Measurements from ENCODE around the gene CPSF4. TPM values are rescaled to one million over a fixed set of nuclear protein-coding genes. Genes with fewer than 3 reads are reported as not detected.
"Not testable (repeated sequence)": the region's sequence is repeated elsewhere in the genome, so short reads cannot be mapped to it uniquely, and the experiment has no call there.

Gene CPSF4
- total and polyA plus RNA-seq, 5 donors: 16.2 to 21.9 (median 17.9) TPM

GRCh38 chr7:99408379-99409191 lies 30.2 kb upstream of the CPSF4 start, which contains the start of the genes BUD31 and PDAP1:
Gene BUD31 (plus strand): TSS chr7:99408969. CDS start chr7:99411093, 2,124 bp downstream.
Gene PDAP1 (minus strand): TSS chr7:99408597. CDS start chr7:99408548, 49 bp downstream.
- intact Hi-C loops (cut with DNase I): no loop called here
- ATAC-seq (peak; percentile 95 to 96), DNase-seq (peak; percentile 96 to 98 (median 97))
- no peaks in the 10 kb centered on the region for H3K9me3 ChIP-seq (ENCODE audit: control insufficient read depth, low read length)
- no peaks in the 10 kb centered on the region for H3K27me3 ChIP-seq (ENCODE audit: control insufficient read depth, insufficient read depth)
- H3K27ac ChIP-seq (ENCODE audit: low read length): peak within 1 kb of the TSS; percentile 99
- peak within 1 kb of the TSS; percentile 97 for H3K4me3 ChIP-seq (ENCODE audit: low read length)
- peaks cover 7% of the 10 kb centered on the region for H3K4me1 ChIP-seq (ENCODE audit: control insufficient read depth, insufficient read depth, low read length)
- WGBS: under 1% methylated on average over 72 of the region's 72 CpGs

- Histone ChIP-seq H3K27me3 (ENCODE audit: control insufficient read depth, insufficient read depth) (no peaks in the 10 kb centered on the region), H3K27ac (ENCODE audit: low read length) (peak overlapping the region; percentile 99), H3K4me1 (ENCODE audit: control insufficient read depth, insufficient read depth, low read length) (peaks cover 7% of the 10 kb centered on the region), H3K4me3 (ENCODE audit: low read length) (peak overlapping the region; percentile 97), H3K9me3 (ENCODE audit: control insufficient read depth, low read length) (no peaks in the 10 kb centered on the region)
- DNase-seq (peak in 2 of 3 donors; percentile 6 to 33), ATAC-seq (no peak)
- 0% methylated on average over 18 of the region's 18 CpGs for WGBS
- intact Hi-C loops (cut with DNase I): no loop called here
These were observed 29.6 kb upstream of the CPSF4 start for GRCh38 chr7:99409192-99409572.

- Histone ChIP-seq H3K9me3 (ENCODE audit: control insufficient read depth, low read length) (no peaks in the 10 kb centered on the region), H3K27ac (ENCODE audit: low read length) (no peak overlapping the region), H3K4me3 (ENCODE audit: low read length) (peak overlapping the region; percentile 97), H3K4me1 (ENCODE audit: control insufficient read depth, insufficient read depth, low read length) (peaks cover 7% of the 10 kb centered on the region), H3K27me3 (ENCODE audit: control insufficient read depth, insufficient read depth) (no peaks in the 10 kb centered on the region)
- DNase-seq (no peak), ATAC-seq (no peak)
- 45% methylated on average over 3 of the region's 3 CpGs for WGBS
- intact Hi-C loops (cut with DNase I): no loop called here
These were observed 28.9 kb upstream of the CPSF4 start for GRCh38 chr7:99409806-99410205.

GRCh38 chr7:99410635-99411034 lies 28.1 kb upstream of the CPSF4 start:
- Histone ChIP-seq H3K27ac (ENCODE audit: low read length) (no peak overlapping the region), H3K4me3 (ENCODE audit: low read length) (no peak overlapping the region), H3K9me3 (ENCODE audit: control insufficient read depth, low read length) (no peaks in the 10 kb centered on the region), H3K27me3 (ENCODE audit: control insufficient read depth, insufficient read depth) (no peaks in the 10 kb centered on the region), H3K4me1 (ENCODE audit: control insufficient read depth, insufficient read depth, low read length) (peaks cover 7% of the 10 kb centered on the region)
- intact Hi-C loops (cut with DNase I): no loop called here
- 89% methylated on average over 2 of the region's 2 CpGs for WGBS
- no peak for ATAC-seq
- DNase-seq: no peak

- intact Hi-C loops (cut with DNase I); H3K27me3 ChIP-seq (ENCODE audit: control insufficient read depth, insufficient read depth); ATAC-seq; H3K27ac ChIP-seq (ENCODE audit: low read length); H3K4me1 ChIP-seq (ENCODE audit: control insufficient read depth, insufficient read depth, low read length); H3K4me3 ChIP-seq (ENCODE audit: low read length); H3K9me3 ChIP-seq (ENCODE audit: control insufficient read depth, low read length): not testable (repeated sequence)
- DNase-seq: peak; percentile 70 to 88 (median 86)
- 58% methylated on average over 17 of the region's 17 CpGs for WGBS
These were observed 23.1 kb upstream of the CPSF4 start for GRCh38 chr7:99415513-99416127.

- Histone ChIP-seq H3K4me3 (ENCODE audit: low read length) (no peak overlapping the region), H3K4me1 (ENCODE audit: control insufficient read depth, insufficient read depth, low read length) (no peaks in the 10 kb centered on the region), H3K9me3 (ENCODE audit: control insufficient read depth, low read length) (no peaks in the 10 kb centered on the region), H3K27me3 (ENCODE audit: control insufficient read depth, insufficient read depth) (no peaks in the 10 kb centered on the region), H3K27ac (ENCODE audit: low read length) (no peak overlapping the region)
- peak in 2 of 3 donors; percentile 7 to 16 for DNase-seq
- intact Hi-C loops (cut with DNase I): no loop called here
- peak in 1 of 2 donors; percentile 11 for ATAC-seq
- 86% methylated on average over 9 of the region's 9 CpGs for WGBS
These were observed 20.5 kb upstream of the CPSF4 start for GRCh38 chr7:99418260-99418659.

- no peak overlapping the region for H3K27ac ChIP-seq (ENCODE audit: low read length)
- H3K4me1 ChIP-seq (ENCODE audit: control insufficient read depth, insufficient read depth, low read length): no peaks in the 10 kb centered on the region
- intact Hi-C loops (cut with DNase I): no loop called here
- 87% methylated on average over 29 of the region's 29 CpGs for WGBS
- no peaks in the 10 kb centered on the region for H3K27me3 ChIP-seq (ENCODE audit: control insufficient read depth, insufficient read depth)
- no peak overlapping the region for H3K4me3 ChIP-seq (ENCODE audit: low read length)
- H3K9me3 ChIP-seq (ENCODE audit: control insufficient read depth, low read length): no peaks in the 10 kb centered on the region
- ATAC-seq (peak in 1 of 2 donors; percentile 5), DNase-seq (peak in 2 of 3 donors; percentile 35 to 45)
These were observed 19.3 kb upstream of the CPSF4 start for GRCh38 chr7:99419323-99420021.

GRCh38 chr7:99420213-99420612 lies 18.5 kb upstream of the CPSF4 start:
- Histone ChIP-seq H3K27ac (ENCODE audit: low read length) (no peak overlapping the region), H3K4me1 (ENCODE audit: control insufficient read depth, insufficient read depth, low read length) (no peaks in the 10 kb centered on the region), H3K4me3 (ENCODE audit: low read length) (no peak overlapping the region), H3K27me3 (ENCODE audit: control insufficient read depth, insufficient read depth) (no peaks in the 10 kb centered on the region), H3K9me3 (ENCODE audit: control insufficient read depth, low read length) (no peaks in the 10 kb centered on the region)
- DNase-seq: peak in 1 of 3 donors; percentile 31
- WGBS: 88% methylated on average over 5 of the region's 5 CpGs
- ATAC-seq: no peak
- intact Hi-C loops (cut with DNase I): no loop called here

GRCh38 chr7:99420986-99421385 lies 17.8 kb upstream of the CPSF4 start:
- no peaks in the 10 kb centered on the region for H3K9me3 ChIP-seq (ENCODE audit: control insufficient read depth, low read length)
- ATAC-seq: no peak
- intact Hi-C loops (cut with DNase I): no loop called here
- H3K4me3 ChIP-seq (ENCODE audit: low read length): no peak overlapping the region
- H3K27me3 ChIP-seq (ENCODE audit: control insufficient read depth, insufficient read depth): no peaks in the 10 kb centered on the region
- H3K4me1 ChIP-seq (ENCODE audit: control insufficient read depth, insufficient read depth, low read length): no peaks in the 10 kb centered on the region
- H3K27ac ChIP-seq (ENCODE audit: low read length): no peak overlapping the region
- DNase-seq: peak in 1 of 3 donors; percentile 11
- WGBS: 89% methylated on average over 7 of the region's 7 CpGs

GRCh38 chr7:99422186-99422585 lies 16.6 kb upstream of the CPSF4 start:
- Histone ChIP-seq H3K9me3 (ENCODE audit: control insufficient read depth, low read length) (no peaks in the 10 kb centered on the region), H3K27me3 (ENCODE audit: control insufficient read depth, insufficient read depth) (no peaks in the 10 kb centered on the region), H3K4me3 (ENCODE audit: low read length) (no peak overlapping the region), H3K4me1 (ENCODE audit: control insufficient read depth, insufficient read depth, low read length) (no peaks in the 10 kb centered on the region), H3K27ac (ENCODE audit: low read length) (no peak overlapping the region)
- 86% methylated on average over 11 of the region's 11 CpGs for WGBS
- intact Hi-C loops (cut with DNase I): no loop called here
- peak in 1 of 3 donors; percentile 6 for DNase-seq
- no peak for ATAC-seq

- Histone ChIP-seq H3K9me3 (ENCODE audit: control insufficient read depth, low read length) (no peaks in the 10 kb centered on the region), H3K27me3 (ENCODE audit: control insufficient read depth, insufficient read depth) (no peaks in the 10 kb centered on the region), H3K27ac (ENCODE audit: low read length) (no peak overlapping the region), H3K4me3 (ENCODE audit: low read length) (no peak overlapping the region), H3K4me1 (ENCODE audit: control insufficient read depth, insufficient read depth, low read length) (no peaks in the 10 kb centered on the region)
- intact Hi-C loops (cut with DNase I): no loop called here
- ATAC-seq (no peak), DNase-seq (peak in 2 of 3 donors; percentile 5 to 30)
- whole genome bisulfite sequencing: 77% methylated on average over 5 of the region's 5 CpGs
These were observed 16.1 kb upstream of the CPSF4 start for GRCh38 chr7:99422625-99423024.
